ENCODE results near the gene KDM4C. TPM values are rescaled to one million over a fixed set of nuclear protein-coding genes. Genes with fewer than 3 reads are reported as not detected.

Gene KDM4C
- total RNA-seq, 2 experiments from 2014 or later, result 51.5 to 60.3 TPM

DNA sequence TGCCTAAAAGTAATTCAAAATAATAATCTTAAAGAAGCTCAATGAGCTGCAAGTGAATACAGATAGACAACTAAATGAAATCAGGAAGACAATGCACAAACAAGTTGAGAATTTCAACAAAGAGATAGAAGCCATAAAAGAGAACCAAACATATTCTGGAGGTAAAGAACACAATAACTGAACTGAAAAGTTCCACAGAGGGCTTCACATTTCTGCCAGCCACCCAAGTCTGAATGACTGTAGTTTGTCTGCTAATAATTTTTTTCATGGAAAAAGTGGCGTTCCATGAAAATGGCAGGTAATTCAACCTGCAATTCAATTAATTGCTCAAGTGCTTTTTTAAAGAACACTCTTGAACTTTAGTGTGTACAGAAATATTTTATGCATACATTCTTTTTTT lies 251.3 kb downstream of the KDM4C start:
- no TSS peak for BruUV-seq (replicated peaks)
- no peaks in the 10 kb centered on the region for H3K9me2 ChIP-seq (ENCODE audit: insufficient read depth, low read length)
- H3K36me3 ChIP-seq (ENCODE audit: insufficient read depth, low read length), result peaks cover 26% of the 10 kb centered on the region
- intact Hi-C loops (cut with micrococcal nuclease; ENCODE audit: unreplicated experiment), result no loop called here
- no peak overlapping the region for H3K4me2 ChIP-seq (ENCODE audit: low read length)
- DNase-seq (ENCODE audit: low spot score), result no peak
- POLR2A ChIA-PET, result interaction anchor here (1.1 kb wide), 1 partner anchor 15 kb away, joined by 3 read pairs; no protein-coding TSS in a partner anchor
- no peaks in the 10 kb centered on the region for H3K79me2 ChIP-seq (ENCODE audit: insufficient read depth, low read depth, low read length)
- H3K4me1 ChIP-seq (ENCODE audit: insufficient read depth, low read length, poor library complexity, severe bottlenecking), result no peaks in the 10 kb centered on the region
- no peak for TF ChIP-seq EZH2phosphoT487 (IDR thresholded peaks at IDR 0.05; ENCODE audit: borderline replicate concordance, low read depth, low read length)
- no peak overlapping the region for H3K27ac ChIP-seq (ENCODE audit: low read depth, low read length, poor library complexity, severe bottlenecking)
- CTCF ChIA-PET (ENCODE audit: unreplicated experiment), result no interaction called here
- no peak overlapping the region for H3K4me3 ChIP-seq (ENCODE audit: low read depth, low read length, poor library complexity, severe bottlenecking)
- 0 out of 2 replicates have a peak, but pooled peaks cover 6% of the 10 kb centered on the region for H3K9me3 ChIP-seq (ENCODE audit: low read length)
- H4K20me1 ChIP-seq (ENCODE audit: insufficient read depth, low read length), result no peaks in the 10 kb centered on the region
- no peak overlapping the region for H2AFZ ChIP-seq (ENCODE audit: low read length)

DNA sequence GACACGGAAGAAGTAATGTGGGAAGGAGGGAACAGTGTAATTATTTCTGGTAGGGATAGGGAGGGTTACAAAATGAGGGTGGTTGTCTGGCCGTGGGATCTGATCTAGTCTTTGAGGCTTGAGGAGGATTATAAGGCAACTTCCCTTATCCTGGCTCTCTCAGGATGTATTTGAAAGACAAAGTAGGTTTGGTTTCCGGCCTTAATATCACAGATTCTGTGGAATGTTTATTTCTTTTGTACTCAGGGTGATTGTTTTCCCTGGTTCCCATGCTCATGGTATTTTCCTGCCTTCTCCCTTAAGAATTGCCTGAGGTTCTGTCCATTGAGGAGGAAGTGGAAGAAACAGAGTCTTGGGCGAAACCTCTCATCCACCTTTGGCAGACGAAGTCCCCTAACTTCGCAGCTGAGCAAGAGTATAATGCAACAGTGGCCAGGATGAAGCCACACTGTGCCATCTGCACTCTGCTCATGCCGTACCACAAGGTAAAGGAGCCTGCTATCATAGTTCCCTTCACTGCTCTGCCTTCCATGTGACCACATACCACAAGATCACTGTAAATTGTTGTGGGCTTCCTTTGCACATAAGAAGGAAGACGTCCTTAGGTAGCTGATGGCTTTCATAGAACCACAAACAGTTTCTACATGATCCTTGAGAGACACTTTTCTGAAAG lies 253.8 kb downstream of the KDM4C start:
- H3K4me1 ChIP-seq (ENCODE audit: insufficient read depth, low read length, poor library complexity, severe bottlenecking), result no peaks in the 10 kb centered on the region
- ChIA-PET CTCF (ENCODE audit: unreplicated experiment) (no interaction called here), POLR2A (no interaction called here)
- intact Hi-C loops (cut with micrococcal nuclease; ENCODE audit: unreplicated experiment), result no loop called here
- H4K20me1 ChIP-seq (ENCODE audit: insufficient read depth, low read length), result no peaks in the 10 kb centered on the region
- H2AFZ ChIP-seq (ENCODE audit: low read length), result no peak overlapping the region
- no peak overlapping the region for H3K27ac ChIP-seq (ENCODE audit: low read depth, low read length, poor library complexity, severe bottlenecking)
- 0 out of 2 replicates have a peak, but pooled peaks cover 6% of the 10 kb centered on the region for H3K9me3 ChIP-seq (ENCODE audit: low read length)
- BruUV-seq (replicated peaks), result no TSS peak
- no peaks in the 10 kb centered on the region for H3K9me2 ChIP-seq (ENCODE audit: insufficient read depth, low read length)
- H3K4me2 ChIP-seq (ENCODE audit: low read length), result no peak overlapping the region
- TF ChIP-seq EZH2phosphoT487 (IDR thresholded peaks at IDR 0.05; ENCODE audit: borderline replicate concordance, low read depth, low read length), result no peak
- TF ChIP-seq, protein P1, sequence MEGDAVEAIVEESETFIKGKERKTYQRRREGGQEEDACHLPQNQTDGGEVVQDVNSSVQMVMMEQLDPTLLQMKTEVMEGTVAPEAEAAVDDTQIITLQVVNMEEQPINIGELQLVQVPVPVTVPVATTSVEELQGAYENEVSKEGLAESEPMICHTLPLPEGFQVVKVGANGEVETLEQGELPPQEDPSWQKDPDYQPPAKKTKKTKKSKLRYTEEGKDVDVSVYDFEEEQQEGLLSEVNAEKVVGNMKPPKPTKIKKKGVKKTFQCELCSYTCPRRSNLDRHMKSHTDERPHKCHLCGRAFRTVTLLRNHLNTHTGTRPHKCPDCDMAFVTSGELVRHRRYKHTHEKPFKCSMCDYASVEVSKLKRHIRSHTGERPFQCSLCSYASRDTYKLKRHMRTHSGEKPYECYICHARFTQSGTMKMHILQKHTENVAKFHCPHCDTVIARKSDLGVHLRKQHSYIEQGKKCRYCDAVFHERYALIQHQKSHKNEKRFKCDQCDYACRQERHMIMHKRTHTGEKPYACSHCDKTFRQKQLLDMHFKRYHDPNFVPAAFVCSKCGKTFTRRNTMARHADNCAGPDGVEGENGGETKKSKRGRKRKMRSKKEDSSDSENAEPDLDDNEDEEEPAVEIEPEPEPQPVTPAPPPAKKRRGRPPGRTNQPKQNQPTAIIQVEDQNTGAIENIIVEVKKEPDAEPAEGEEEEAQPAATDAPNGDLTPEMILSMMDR (conservative IDR thresholded peaks at IDR 0.05; ENCODE audit: low read length), result no peak
- no peaks in the 10 kb centered on the region for H3K79me2 ChIP-seq (ENCODE audit: insufficient read depth, low read depth, low read length)
- DNase-seq (ENCODE audit: low spot score), result no peak
- H3K36me3 ChIP-seq (ENCODE audit: insufficient read depth, low read length), result peaks cover 29% of the 10 kb centered on the region
- no peak overlapping the region for H3K4me3 ChIP-seq (ENCODE audit: low read depth, low read length, poor library complexity, severe bottlenecking)

DNA sequence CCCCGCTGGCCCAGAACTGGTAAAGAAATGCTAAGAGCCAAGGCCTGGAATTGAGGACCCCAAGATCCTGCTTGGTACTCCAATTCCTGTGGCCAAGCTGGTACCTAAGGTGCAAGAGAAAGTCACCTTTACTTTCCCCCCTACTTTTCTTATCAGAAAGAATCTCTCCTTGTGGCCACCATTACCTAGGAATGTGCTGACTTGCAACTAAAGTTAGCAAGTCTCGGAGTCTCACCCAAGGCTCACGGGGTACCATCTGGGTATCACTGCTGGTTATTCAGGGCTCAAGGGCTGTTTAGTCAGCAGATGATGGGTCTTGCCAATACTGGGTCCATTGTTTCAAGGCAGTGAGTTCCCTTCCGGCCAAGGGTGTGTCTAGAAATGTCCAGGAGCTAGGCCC lies 270.2 kb downstream of the KDM4C start:
- CTCF ChIA-PET (ENCODE audit: unreplicated experiment), result no interaction called here
- no TSS peak for BruUV-seq (replicated peaks)

More for the DNA sequence above, 270.2 kb downstream of the KDM4C start:
- Histone ChIP-seq H3K4me2 (ENCODE audit: low read length) (no peak overlapping the region), H2AFZ (ENCODE audit: low read length) (no peak overlapping the region), H3K9me2 (ENCODE audit: insufficient read depth, low read length) (no peaks in the 10 kb centered on the region), H3K36me3 (ENCODE audit: insufficient read depth, low read length) (no peaks in the 10 kb centered on the region), H3K27ac (ENCODE audit: low read depth, low read length, poor library complexity, severe bottlenecking) (no peak overlapping the region), H4K20me1 (ENCODE audit: insufficient read depth, low read length) (no peaks in the 10 kb centered on the region), H3K9me3 (ENCODE audit: low read length) (no peaks in the 10 kb centered on the region), H3K79me2 (ENCODE audit: insufficient read depth, low read depth, low read length) (no peaks in the 10 kb centered on the region), H3K4me3 (ENCODE audit: low read depth, low read length, poor library complexity, severe bottlenecking) (no peak overlapping the region), H3K4me1 (ENCODE audit: insufficient read depth, low read length, poor library complexity, severe bottlenecking) (no peaks in the 10 kb centered on the region)
- no peak for DNase-seq (ENCODE audit: low spot score)
- POLR2A ChIA-PET, result no interaction called here
- intact Hi-C loops (cut with micrococcal nuclease; ENCODE audit: unreplicated experiment), result no loop called here
- TF ChIP-seq, protein P1 (conservative IDR thresholded peaks at IDR 0.05; ENCODE audit: low read length), result no peak
- TF ChIP-seq EZH2phosphoT487 (IDR thresholded peaks at IDR 0.05; ENCODE audit: borderline replicate concordance, low read depth, low read length), result no peak
